Skeletal muscle tissue (tissue), 4 donors: ENCODE data around the gene KLHL29. TPM values are rescaled to one million over a fixed set of nuclear protein-coding genes. Genes with fewer than 3 reads are reported as not detected.

ENCODE experiments used
- H3K27ac ChIP-seq: one replicate; pipeline ENCODE4 v1.7.0; 2013; ENCODE audit warnings: mild to moderate bottlenecking, low read depth, low read length, inconsistent platforms
- H3K27me3 ChIP-seq, 3 donors: one replicate each; pipeline ENCODE4 v1.7.0; 2013; ENCODE audit warnings: low read length in 3 of 3; ENCODE audit not compliant: control insufficient read depth in 3 of 3, insufficient read depth in 3 of 3
- H3K36me3 ChIP-seq, 3 donors: one replicate each; pipeline ENCODE4 v1.7.0; 2013; ENCODE audit warnings: low read length in 3 of 3; ENCODE audit not compliant: control insufficient read depth in 3 of 3, insufficient read depth in 3 of 3
- H3K4me1 ChIP-seq, 3 donors: one replicate each; pipeline ENCODE4 v1.7.0; 2013; ENCODE audit warnings: low read length in 3 of 3, mild to moderate bottlenecking in 3 of 3; ENCODE audit not compliant: control insufficient read depth in 3 of 3, insufficient read depth in 3 of 3
- H3K4me3 ChIP-seq, 3 donors: one replicate each; pipeline ENCODE4 v1.7.0; 2013; ENCODE audit warnings: low read length in 3 of 3
- H3K9ac ChIP-seq, 3 donors: one replicate each; pipeline ENCODE4 v1.7.0; 2013; ENCODE audit warnings: low read length in 3 of 3, mild to moderate bottlenecking in 3 of 3, moderate library complexity in 2 of 3, low read depth in 1 of 3
- H3K9me3 ChIP-seq, 3 donors: one replicate each; pipeline ENCODE4 v1.7.0; 2013; ENCODE audit warnings: low read length in 3 of 3; ENCODE audit not compliant: control insufficient read depth in 3 of 3
- total RNA-seq: library from RNA; depleted of rRNA; stranded (reverse); fragments of >200 nt; gene quantifications from one replicate; pipeline ENCODE4 v1.2.3, GENCODE V29; 2014
- donor health status: Osteomylitis.

Gene KLHL29
- total RNA-seq, 1 donor from 2014 or later = 3.7 TPM

DNA sequence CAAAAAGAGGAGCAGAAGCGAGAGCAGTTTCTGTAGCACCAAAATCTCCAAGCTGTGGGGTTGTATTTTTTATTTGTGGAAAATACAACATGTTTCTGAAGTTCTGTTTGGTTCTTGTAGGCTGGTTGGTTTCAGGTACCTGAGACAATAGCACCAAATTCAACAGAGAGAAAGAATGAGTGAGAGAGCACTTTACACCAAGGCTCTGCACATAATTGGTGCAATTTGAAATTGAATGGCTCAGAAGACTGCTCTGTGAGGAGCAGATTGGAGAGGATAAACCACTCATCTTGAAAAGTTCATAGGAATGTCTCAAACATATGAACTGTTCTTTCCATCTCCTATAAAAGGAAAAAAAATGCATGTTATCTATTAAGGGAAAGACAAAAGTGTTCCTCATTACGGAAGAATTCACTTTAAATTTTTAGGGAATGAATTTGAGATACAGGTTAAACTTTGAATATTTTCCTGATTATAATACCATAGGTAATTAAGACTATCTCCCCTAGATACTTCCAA is 366.8 kb downstream of the KLHL29 start:
- Histone ChIP-seq H3K9ac (no peak overlapping the region), H3K27me3 (no peaks in the 10 kb centered on the region), H3K4me1 (peaks cover 0 to 2% (median 0%) of the 10 kb centered on the region in 3 donors), H3K9me3 (no peaks in the 10 kb centered on the region), H3K36me3 (peaks cover 0 to 11% (median 5%) of the 10 kb centered on the region in 3 donors), H3K27ac (no peak overlapping the region), H3K4me3 (no peak overlapping the region)

GRCh38 chr2:23753291-23754010 is 368.5 kb downstream of the KLHL29 start:
- H3K9me3 ChIP-seq = no peaks in the 10 kb centered on the region
- peaks cover 0 to 5% (median 0%) of the 10 kb centered on the region in 3 donors for H3K4me1 ChIP-seq
- no peak overlapping the region for H3K9ac ChIP-seq
- H3K27me3 ChIP-seq = no peaks in the 10 kb centered on the region
- H3K36me3 ChIP-seq = peaks cover 0 to 14% (median 5%) of the 10 kb centered on the region in 3 donors
- H3K27ac ChIP-seq = no peak overlapping the region
- H3K4me3 ChIP-seq = no peak overlapping the region

DNA sequence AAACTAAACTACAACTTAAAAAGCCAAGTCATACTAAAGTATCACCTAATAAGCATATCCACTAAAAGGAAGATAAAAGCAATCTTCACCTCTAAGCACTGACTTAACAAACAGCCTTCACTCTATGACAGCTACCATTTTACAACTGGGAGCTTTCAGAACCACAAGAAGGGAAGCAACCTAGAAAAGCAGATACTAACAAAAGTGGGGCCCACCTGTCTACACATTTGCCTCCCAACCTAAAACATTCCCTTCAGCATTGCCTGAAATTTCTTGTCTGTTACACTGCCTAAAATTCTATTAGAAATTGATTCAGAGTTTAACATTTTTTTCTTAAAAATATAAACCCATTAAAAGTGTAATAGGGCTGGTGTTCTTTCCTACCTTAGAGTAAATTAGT is 370.0 kb downstream of the KLHL29 start:
- H3K9me3 ChIP-seq = no peaks in the 10 kb centered on the region
- H3K4me1 ChIP-seq = peaks cover 0 to 5% (median 0%) of the 10 kb centered on the region in 3 donors
- no peak overlapping the region for H3K4me3 ChIP-seq
- no peak overlapping the region for H3K27ac ChIP-seq
- peaks cover 0 to 14% (median 5%) of the 10 kb centered on the region in 3 donors for H3K36me3 ChIP-seq
- H3K27me3 ChIP-seq = no peaks in the 10 kb centered on the region
- no peak overlapping the region for H3K9ac ChIP-seq

DNA sequence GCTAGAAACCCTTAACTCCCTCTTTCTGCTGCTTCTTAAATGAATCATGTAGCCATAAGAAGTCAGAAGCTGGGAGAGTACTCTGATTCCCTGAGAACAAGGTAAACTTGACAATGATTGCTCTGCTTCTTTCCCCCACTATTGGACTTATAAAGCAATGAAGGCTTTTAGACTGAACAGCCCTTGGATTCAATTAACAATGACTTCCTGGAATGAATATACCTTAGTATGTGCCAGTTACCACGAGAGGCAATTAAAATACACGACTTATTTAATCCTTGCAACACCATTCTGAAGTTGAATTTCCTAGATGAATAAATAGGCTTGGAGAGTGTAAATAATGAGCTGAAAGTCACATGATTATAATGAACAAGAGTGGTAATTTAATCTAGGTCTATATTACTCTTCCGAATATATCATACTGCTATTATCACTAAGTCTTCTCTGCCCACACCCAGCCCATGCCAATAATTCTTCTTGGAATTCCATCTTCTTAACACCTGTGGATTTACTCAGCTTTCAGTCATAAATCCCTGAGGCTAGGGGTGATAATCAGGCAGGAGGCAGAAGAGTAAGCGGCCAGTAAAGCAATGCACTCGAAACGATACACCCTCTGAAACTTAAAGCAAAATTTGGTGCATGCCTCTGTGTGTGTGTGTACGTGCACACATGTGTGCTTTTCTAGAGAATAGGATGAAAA is 371.8 kb downstream of the KLHL29 start:
- Histone ChIP-seq H3K36me3 (peaks cover 0 to 14% (median 5%) of the 10 kb centered on the region in 3 donors), H3K9ac (no peak overlapping the region), H3K27ac (no peak overlapping the region), H3K4me1 (peaks cover 0 to 5% (median 0%) of the 10 kb centered on the region in 3 donors), H3K27me3 (no peaks in the 10 kb centered on the region), H3K9me3 (no peaks in the 10 kb centered on the region), H3K4me3 (no peak overlapping the region)

DNA sequence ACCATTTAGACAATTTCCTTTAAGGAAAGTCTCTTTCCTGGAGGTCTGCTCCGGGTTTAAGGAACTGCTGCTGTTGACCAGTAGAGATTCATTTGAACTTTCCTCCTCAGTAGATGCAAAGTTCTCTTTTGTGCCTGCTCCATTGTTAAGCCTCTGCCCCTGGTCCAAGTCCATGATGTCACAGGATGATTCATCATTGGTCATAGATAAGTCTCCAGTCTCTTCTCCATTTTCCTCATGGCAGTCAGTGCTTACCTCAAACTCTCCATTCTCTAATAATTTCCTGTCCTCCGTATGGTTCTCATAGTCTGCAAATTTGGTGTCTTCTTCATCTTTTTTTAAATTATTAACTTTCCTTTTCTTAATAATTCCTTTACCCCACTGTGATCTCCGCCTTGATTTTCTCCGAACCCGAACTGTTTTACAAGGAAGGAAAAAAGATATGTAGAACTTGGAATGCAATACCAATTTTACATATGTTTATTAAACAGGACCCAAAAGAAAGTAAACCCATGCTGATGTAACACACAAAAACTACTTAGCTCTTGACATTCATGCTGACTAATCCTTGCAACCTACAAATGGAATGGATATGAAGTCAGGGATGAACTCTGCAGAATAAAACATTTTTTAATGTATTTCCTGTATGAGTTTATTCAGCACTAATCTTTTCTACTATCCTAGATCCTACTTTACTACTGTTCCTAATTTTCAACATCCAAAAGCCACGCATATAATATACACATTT is 372.9 kb downstream of the KLHL29 start:
- Histone ChIP-seq H3K27me3 (no peaks in the 10 kb centered on the region), H3K27ac (no peak overlapping the region), H3K4me3 (no peak overlapping the region), H3K9me3 (no peaks in the 10 kb centered on the region), H3K4me1 (peaks cover 0 to 5% (median 0%) of the 10 kb centered on the region in 3 donors), H3K9ac (no peak overlapping the region), H3K36me3 (peaks cover 0 to 12% (median 8%) of the 10 kb centered on the region in 3 donors)
